K562 (cell line): Measurements from ENCODE around the gene DUSP10. TPM values are rescaled to one million over a fixed set of nuclear protein-coding genes. Genes with fewer than 3 reads are reported as not detected.
A peak's percentile ranks its signal among the peaks of the same experiment; 100 is the strongest.

ENCODE experiments used
- DNMT1 ChIP-seq: fragments of 450-650 bp; IDR thresholded peaks from 2 replicates; pipeline ENCODE4 v1.6.1; 2016; ENCODE audit warnings: antibody characterized with exemption, mild to moderate bottlenecking
- FOXM1 ChIP-seq, 2 experiments: fragments of 450-650 bp in 1 of 2; sonication (generic) in 1 of 2; formaldehyde crosslinking in 1 of 2; IDR thresholded peaks; 2 replicates each; pipeline versions ENCODE4 v1.6.1 to v1.9.0; 2017 to 2022; ENCODE audit warnings: low read depth in 2 of 2, mild to moderate bottlenecking in 2 of 2, missing genetic modification reagents in 1 of 2, moderate library complexity in 1 of 2
- GABPB2 ChIP-seq: fragments of 250-450 bp; sonication (Bioruptor Pico); conservative IDR thresholded peaks from 2 replicates; pipeline ENCODE4 v1.5.1; 2021; ENCODE audit warnings: mild to moderate bottlenecking
- KDM1A ChIP-seq, 2 experiments: fragments of 450-650 bp; IDR thresholded peaks; 2 replicates each; pipeline ENCODE4 v1.6.1; 2016; ENCODE audit warnings: mild to moderate bottlenecking in 2 of 2
- KHSRP ChIP-seq: fragments of 450-650 bp; IDR thresholded peaks from 2 replicates; pipeline ENCODE4 v1.6.1; 2017
- MAFF ChIP-seq: IDR thresholded peaks from 2 replicates; pipeline ENCODE4 v1.6.1; 2012; ENCODE audit warnings: low read length, improper control_type of control experiment
- NFRKB ChIP-seq: fragments of 450-650 bp; IDR thresholded peaks from 2 replicates; pipeline ENCODE4 v1.6.1; 2016; ENCODE audit warnings: low read depth
- PURB ChIP-seq: sonication (generic); formaldehyde crosslinking; IDR thresholded peaks from 2 replicates; pipeline ENCODE4 v1.9.0; 2021; ENCODE audit warnings: low read depth, mild to moderate bottlenecking, missing genetic modification reagents
- SNRNP70 ChIP-seq: fragments of 200-400 bp; formaldehyde crosslinking; optimal IDR thresholded peaks from 2 replicates; pipeline ENCODE3; 2017; ENCODE audit warnings: low read depth, low read length
- TCFL5 ChIP-seq: fragments of 250-450 bp; sonication (Bioruptor Pico); conservative IDR thresholded peaks from 2 replicates; pipeline ENCODE4 v1.6.1; 2021; ENCODE audit warnings: mild to moderate bottlenecking, moderate library complexity, matching md5 sums
- TEAD2 ChIP-seq: fragments of 450-650 bp; IDR thresholded peaks from 2 replicates; pipeline ENCODE4 v1.6.1; 2016; ENCODE audit warnings: missing genetic modification characterization, control low read depth, missing compliant biosample characterization
- TRIM28 ChIP-seq: fragments of 450-650 bp; IDR thresholded peaks from 2 replicates; pipeline ENCODE4 v1.6.1; 2017
- ZNF436 ChIP-seq: fragments of 250-450, 450-650 bp; sonication (Bioruptor Pico); formaldehyde crosslinking; IDR thresholded peaks from 2 replicates; pipeline ENCODE4 v1.7.0; 2020; ENCODE audit warnings: mild to moderate bottlenecking
- polyA plus RNA-seq, 8 experiments: library from polyadenylated mRNA; depleted of rRNA in 4 of 8; stranded (reverse) in 5 of 8; unstranded in 3 of 8; fragments of >200 nt; fragmentation: Nextera tagmentation in 2 of 8; fragmentation: Illumina TruSeq in 1 of 8; extraction: Ambion mirVana in 2 of 8; extraction: Trizol in 1 of 8; gene quantifications; 2 replicates each; pipeline versions ENCODE4 v1.2.1 to v1.2.3, GENCODE V29; 2011 to 2014; ENCODE audit warnings: inconsistent platforms in 1 of 8, missing spikeins in 1 of 8
- total RNA-seq, 7 experiments: library from RNA; depleted of rRNA in 6 of 7; stranded (reverse); fragments of >200 nt in 6 of 7; fragmentation: Illumina TruSeq in 2 of 7; extraction: Trizol in 2 of 7; gene quantifications; 2 replicates each; pipeline versions ENCODE4 v1.2.1 to v1.2.3, GENCODE V29; 2011 to 2021; ENCODE audit warnings: low replicate concordance in 1 of 7
- TF ChIP-seq, protein P1 (sequence below): sonication (generic); IDR thresholded peaks from 2 replicates; pipeline ENCODE4 v1.6.1; 2016
- TF ChIP-seq, protein P2 (sequence below): IDR thresholded peaks from 2 replicates; pipeline ENCODE4 v1.6.1; 2014; ENCODE audit warnings: antibody characterized with exemption
- TF ChIP-seq, protein P3 (sequence below), 2 experiments: fragments of 450-650 bp in 1 of 2; sonication (generic) in 1 of 2; formaldehyde crosslinking; conservative IDR thresholded peaks; 2 replicates each; pipeline versions ENCODE4 v1.4.0 to v1.8.1; 2020 to 2022; ENCODE audit warnings: mild to moderate bottlenecking in 1 of 2, missing genetic modification reagents in 1 of 2
- TF ChIP-seq, protein P4 (sequence below): sonication (generic); formaldehyde crosslinking; IDR thresholded peaks from 2 replicates; pipeline ENCODE4 v1.8.0; 2022; ENCODE audit warnings: missing genetic modification reagents, mild to moderate bottlenecking, borderline replicate concordance
- TF ChIP-seq, protein P5 (sequence below): fragments of 250-450 bp; sonication (Bioruptor Pico); IDR thresholded peaks from 2 replicates; pipeline ENCODE4 v1.4.0; 2020; ENCODE audit warnings: mild to moderate bottlenecking, moderate library complexity
- TF ChIP-seq, protein P6 (sequence below): sonication (generic); formaldehyde crosslinking; IDR thresholded peaks from 2 replicates; pipeline ENCODE4 v1.8.1; 2023; ENCODE audit warnings: mild to moderate bottlenecking, missing genetic modification reagents

The DUSP10 gene
- total and polyA plus RNA-seq, 9 of the 15 experiments (the other 6 are each of a cell fraction or from before 2014, with no cell fraction given): 1.7 to 8.3 (median 6.1) TPM

DNA sequence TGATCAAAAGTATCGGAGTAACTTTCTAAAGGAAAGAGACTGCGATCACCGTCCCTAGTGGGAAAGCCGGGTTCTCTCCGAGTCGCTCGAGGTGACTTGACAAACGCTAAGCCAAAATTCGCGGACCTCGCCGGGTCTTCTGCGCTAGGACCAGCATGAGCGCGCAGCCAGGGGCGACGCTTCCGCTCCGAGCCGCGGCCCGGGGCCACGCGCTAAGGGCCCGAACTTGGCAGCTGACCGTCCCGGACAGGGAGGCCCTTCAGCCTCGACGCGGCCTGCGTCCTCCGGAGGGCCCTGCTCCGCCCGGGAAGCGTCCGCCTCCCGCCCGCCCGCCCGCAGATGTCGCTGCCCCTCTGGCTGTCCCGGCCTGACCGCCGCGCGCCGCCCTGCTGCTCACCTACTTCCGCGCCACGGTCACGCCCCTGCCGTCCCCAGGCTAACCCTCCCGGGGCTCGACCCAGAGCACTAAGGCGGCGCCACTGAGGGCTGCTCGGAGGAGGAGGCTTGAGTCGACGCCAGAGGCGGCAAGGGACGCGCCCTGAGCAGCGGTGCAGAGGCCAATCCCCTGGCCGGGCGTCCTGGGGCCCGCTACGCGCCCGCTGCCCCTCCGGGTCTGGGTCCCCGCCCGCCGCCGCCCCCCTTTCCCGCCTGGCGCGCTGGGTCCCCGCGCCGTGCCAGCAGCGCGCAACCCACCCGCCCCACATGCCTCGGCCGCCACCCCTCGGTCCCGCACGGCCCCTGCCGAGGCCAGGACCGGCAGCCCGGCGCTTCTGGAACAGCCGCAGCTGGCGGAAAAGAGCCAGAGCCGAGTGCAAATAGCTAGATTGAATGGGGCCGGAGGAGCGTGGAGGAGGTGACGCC is 896 bp upstream of the DUSP10 start (continued):
- TF ChIP-seq NFRKB (no peak; the same call in 1 of the 2 replicates), KHSRP (no peak), TCFL5 (no peak), ZNF436 (CRISPR knock-in tag) (peak; percentile 97), TEAD2 (no peak), FOXM1 (IDR thresholded peaks at IDR 0.05; ENCODE audit: low read depth) (no peak), FOXM1 (CRISPR knock-in tag; IDR thresholded peaks at IDR 0.05; ENCODE audit: low read depth) (peak; percentile 77), KDM1A (IDR thresholded peaks at IDR 0.05) (no peak), TRIM28 (no peak), DNMT1 (no peak), MAFF (no peak), PURB (CRISPR knock-in tag) (no peak), GABPB2 (CRISPR knock-in tag) (no peak), SNRNP70 (no peak)
- TF ChIP-seq, protein P1, sequence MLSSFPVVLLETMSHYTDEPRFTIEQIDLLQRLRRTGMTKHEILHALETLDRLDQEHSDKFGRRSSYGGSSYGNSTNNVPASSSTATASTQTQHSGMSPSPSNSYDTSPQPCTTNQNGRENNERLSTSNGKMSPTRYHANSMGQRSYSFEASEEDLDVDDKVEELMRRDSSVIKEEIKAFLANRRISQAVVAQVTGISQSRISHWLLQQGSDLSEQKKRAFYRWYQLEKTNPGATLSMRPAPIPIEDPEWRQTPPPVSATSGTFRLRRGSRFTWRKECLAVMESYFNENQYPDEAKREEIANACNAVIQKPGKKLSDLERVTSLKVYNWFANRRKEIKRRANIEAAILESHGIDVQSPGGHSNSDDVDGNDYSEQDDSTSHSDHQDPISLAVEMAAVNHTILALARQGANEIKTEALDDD: no peak
- TF ChIP-seq, protein P2, sequence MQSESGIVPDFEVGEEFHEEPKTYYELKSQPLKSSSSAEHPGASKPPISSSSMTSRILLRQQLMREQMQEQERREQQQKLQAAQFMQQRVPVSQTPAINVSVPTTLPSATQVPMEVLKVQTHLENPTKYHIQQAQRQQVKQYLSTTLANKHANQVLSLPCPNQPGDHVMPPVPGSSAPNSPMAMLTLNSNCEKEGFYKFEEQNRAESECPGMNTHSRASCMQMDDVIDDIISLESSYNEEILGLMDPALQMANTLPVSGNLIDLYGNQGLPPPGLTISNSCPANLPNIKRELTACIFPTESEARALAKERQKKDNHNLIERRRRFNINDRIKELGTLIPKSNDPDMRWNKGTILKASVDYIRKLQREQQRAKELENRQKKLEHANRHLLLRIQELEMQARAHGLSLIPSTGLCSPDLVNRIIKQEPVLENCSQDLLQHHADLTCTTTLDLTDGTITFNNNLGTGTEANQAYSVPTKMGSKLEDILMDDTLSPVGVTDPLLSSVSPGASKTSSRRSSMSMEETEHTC: 0 out of 2 replicates have a peak, but pooled peaks have one; percentile 22
- TF ChIP-seq, protein P3, sequence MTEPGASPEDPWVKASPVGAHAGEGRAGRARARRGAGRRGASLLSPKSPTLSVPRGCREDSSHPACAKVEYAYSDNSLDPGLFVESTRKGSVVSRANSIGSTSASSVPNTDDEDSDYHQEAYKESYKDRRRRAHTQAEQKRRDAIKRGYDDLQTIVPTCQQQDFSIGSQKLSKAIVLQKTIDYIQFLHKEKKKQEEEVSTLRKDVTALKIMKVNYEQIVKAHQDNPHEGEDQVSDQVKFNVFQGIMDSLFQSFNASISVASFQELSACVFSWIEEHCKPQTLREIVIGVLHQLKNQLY (CRISPR knock-in tag; conservative IDR thresholded peaks at IDR 0.05): no peak
- TF ChIP-seq, protein P4, sequence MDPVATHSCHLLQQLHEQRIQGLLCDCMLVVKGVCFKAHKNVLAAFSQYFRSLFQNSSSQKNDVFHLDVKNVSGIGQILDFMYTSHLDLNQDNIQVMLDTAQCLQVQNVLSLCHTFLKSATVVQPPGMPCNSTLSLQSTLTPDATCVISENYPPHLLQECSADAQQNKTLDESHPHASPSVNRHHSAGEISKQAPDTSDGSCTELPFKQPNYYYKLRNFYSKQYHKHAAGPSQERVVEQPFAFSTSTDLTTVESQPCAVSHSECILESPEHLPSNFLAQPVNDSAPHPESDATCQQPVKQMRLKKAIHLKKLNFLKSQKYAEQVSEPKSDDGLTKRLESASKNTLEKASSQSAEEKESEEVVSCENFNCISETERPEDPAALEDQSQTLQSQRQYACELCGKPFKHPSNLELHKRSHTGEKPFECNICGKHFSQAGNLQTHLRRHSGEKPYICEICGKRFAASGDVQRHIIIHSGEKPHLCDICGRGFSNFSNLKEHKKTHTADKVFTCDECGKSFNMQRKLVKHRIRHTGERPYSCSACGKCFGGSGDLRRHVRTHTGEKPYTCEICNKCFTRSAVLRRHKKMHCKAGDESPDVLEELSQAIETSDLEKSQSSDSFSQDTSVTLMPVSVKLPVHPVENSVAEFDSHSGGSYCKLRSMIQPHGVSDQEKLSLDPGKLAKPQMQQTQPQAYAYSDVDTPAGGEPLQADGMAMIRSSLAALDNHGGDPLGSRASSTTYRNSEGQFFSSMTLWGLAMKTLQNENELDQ (CRISPR knock-in tag): no peak
- TF ChIP-seq, protein P5, sequence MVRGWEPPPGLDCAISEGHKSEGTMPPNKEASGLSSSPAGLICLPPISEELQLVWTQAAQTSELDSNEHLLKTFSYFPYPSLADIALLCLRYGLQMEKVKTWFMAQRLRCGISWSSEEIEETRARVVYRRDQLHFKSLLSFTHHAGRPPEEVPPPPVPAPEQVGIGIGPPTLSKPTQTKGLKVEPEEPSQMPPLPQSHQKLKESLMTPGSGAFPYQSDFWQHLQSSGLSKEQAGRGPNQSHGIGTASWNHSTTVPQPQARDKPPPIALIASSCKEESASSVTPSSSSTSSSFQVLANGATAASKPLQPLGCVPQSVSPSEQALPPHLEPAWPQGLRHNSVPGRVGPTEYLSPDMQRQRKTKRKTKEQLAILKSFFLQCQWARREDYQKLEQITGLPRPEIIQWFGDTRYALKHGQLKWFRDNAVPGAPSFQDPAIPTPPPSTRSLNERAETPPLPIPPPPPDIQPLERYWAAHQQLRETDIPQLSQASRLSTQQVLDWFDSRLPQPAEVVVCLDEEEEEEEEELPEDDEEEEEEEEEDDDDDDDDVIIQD (CRISPR knock-in tag): no peak
- TF ChIP-seq, protein P6, sequence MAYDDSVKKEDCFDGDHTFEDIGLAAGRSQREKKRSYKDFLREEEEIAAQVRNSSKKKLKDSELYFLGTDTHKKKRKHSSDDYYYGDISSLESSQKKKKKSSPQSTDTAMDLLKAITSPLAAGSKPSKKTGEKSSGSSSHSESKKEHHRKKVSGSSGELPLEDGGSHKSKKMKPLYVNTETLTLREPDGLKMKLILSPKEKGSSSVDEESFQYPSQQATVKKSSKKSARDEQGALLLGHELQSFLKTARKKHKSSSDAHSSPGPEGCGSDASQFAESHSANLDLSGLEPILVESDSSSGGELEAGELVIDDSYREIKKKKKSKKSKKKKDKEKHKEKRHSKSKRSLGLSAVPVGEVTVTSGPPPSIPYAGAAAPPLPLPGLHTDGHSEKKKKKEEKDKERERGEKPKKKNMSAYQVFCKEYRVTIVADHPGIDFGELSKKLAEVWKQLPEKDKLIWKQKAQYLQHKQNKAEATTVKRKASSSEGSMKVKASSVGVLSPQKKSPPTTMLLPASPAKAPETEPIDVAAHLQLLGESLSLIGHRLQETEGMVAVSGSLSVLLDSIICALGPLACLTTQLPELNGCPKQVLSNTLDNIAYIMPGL (CRISPR knock-in tag): no peak
